Keratinocyte (primary cell): ENCODE results near the gene CPB1. TPM values are rescaled to one million over a fixed set of nuclear protein-coding genes. Genes with fewer than 3 reads are reported as not detected.

Experiments used
- DNase-seq: peaks from one replicate; pipeline ENCODE4 v3.0.0-alpha.2; 2011; ENCODE audit warnings: low read depth, missing footprints, low spot score
- FAIRE-seq: peaks from 2 replicates; lab custom pipeline; 2011; peaks lifted over from hg19 to GRCh38; lab: Jason Lieb, UNC
- H2AFZ ChIP-seq: 2 replicates; pipeline ENCODE4 v1.6.0; 2012; ENCODE audit warnings: low read length, control low read depth, inconsistent platforms; ENCODE audit not compliant: control insufficient read depth
- H3K27ac ChIP-seq: 2 replicates; pipeline ENCODE4 v1.5.1; 2011; ENCODE audit warnings: low read length; ENCODE audit not compliant: control insufficient read depth, insufficient read depth
- H3K27me3 ChIP-seq: 3 replicates; pipeline ENCODE4 v1.6.0; 2011; ENCODE audit warnings: low read length; ENCODE audit not compliant: control insufficient read depth, insufficient read depth; ENCODE audit errors: extremely low read depth
- H3K36me3 ChIP-seq, 2 experiments: 2 replicates in 1 of 2; 3 replicates in 1 of 2; pipeline ENCODE4 v1.5.1; 2011; ENCODE audit warnings: low read length in 2 of 2, mild to moderate bottlenecking in 1 of 2; ENCODE audit not compliant: control insufficient read depth in 2 of 2, insufficient read depth in 2 of 2; ENCODE audit errors: extremely low read depth in 1 of 2
- H3K4me1 ChIP-seq: 3 replicates; pipeline ENCODE4 v1.5.1; 2011; ENCODE audit warnings: low read length; ENCODE audit not compliant: control insufficient read depth, insufficient read depth; ENCODE audit errors: extremely low read depth
- H3K4me2 ChIP-seq: 3 replicates; pipeline ENCODE4 v1.6.0; 2011; ENCODE audit warnings: low read depth, low read length; ENCODE audit not compliant: control insufficient read depth, insufficient read depth; ENCODE audit errors: extremely low read depth
- H3K4me3 ChIP-seq, 3 experiments: fragments of 200-600 bp in 1 of 3; sonication (generic) in 1 of 3; 2 replicates in 2 of 3; 3 replicates in 1 of 3; pipeline ENCODE4 v1.5.1; 2011 to 2016; ENCODE audit warnings: low read length in 3 of 3, mild to moderate bottlenecking in 3 of 3, control low read depth in 2 of 3, inconsistent platforms in 1 of 3, low read depth in 1 of 3, mixed read lengths in 1 of 3, mixed run types in 1 of 3, moderate library complexity in 1 of 3; ENCODE audit not compliant: control insufficient read depth in 2 of 3, insufficient read depth in 2 of 3; ENCODE audit errors: extremely low read depth in 1 of 3
- H3K79me2 ChIP-seq: 2 replicates; pipeline ENCODE4 v1.6.0; 2012; ENCODE audit warnings: low read length; ENCODE audit not compliant: control insufficient read depth, insufficient read depth
- H3K9ac ChIP-seq: 3 replicates; pipeline ENCODE4 v1.6.0; 2011; ENCODE audit warnings: low read length; ENCODE audit not compliant: control insufficient read depth, insufficient read depth; ENCODE audit errors: extremely low read depth
- H3K9me1 ChIP-seq: 3 replicates; pipeline ENCODE4 v1.6.0; 2011; ENCODE audit warnings: low read length; ENCODE audit not compliant: control insufficient read depth, insufficient read depth; ENCODE audit errors: extremely low read depth
- H3K9me3 ChIP-seq: 2 replicates; pipeline ENCODE4 v1.5.1; 2012; ENCODE audit warnings: low read depth, low read length; ENCODE audit not compliant: control insufficient read depth
- H4K20me1 ChIP-seq: 3 replicates; pipeline ENCODE4 v1.6.0; 2011; ENCODE audit warnings: low read length; ENCODE audit not compliant: control insufficient read depth, insufficient read depth; ENCODE audit errors: extremely low read depth
- EZH2 ChIP-seq: IDR thresholded peaks from one replicate; pipeline ENCODE4 v1.6.1; 2012; ENCODE audit warnings: inconsistent platforms, mild to moderate bottlenecking, low read length, moderate library complexity
- dilution Hi-C: fragments of 300-500 bp; cut with MboI; formaldehyde crosslinking; loops from one replicate; pipeline ENCODE4 v1.7.0; 2020; ENCODE audit warnings: low sequenced_read_pairs; ENCODE audit not compliant: extremely low pct_ligation_motif_present
- polyA plus RNA-seq, 5 experiments: library from polyadenylated mRNA; depleted of rRNA in 3 of 5; stranded (reverse) in 3 of 5; stranded (forward) in 1 of 5; unstranded in 1 of 5; fragments of >200 nt; gene quantifications; 1 replicate in 1 of 5; 2 replicates in 3 of 5; 3 replicates in 1 of 5; pipeline versions ENCODE4 v1.2.1 to v1.2.3, GENCODE V29; 2011 to 2012; ENCODE audit warnings: missing spikeins in 2 of 5, low read depth in 1 of 5, low replicate concordance in 1 of 5
- TF ChIP-seq, protein P1 (sequence below), 3 experiments: IDR thresholded peaks in 1 of 3; conservative IDR thresholded peaks in 1 of 3; optimal IDR thresholded peaks in 1 of 3; 2 replicates in 2 of 3; 3 replicates in 1 of 3; pipeline versions ENCODE3 to v1.5.1; 2011; ENCODE audit warnings: low read length in 3 of 3, mild to moderate bottlenecking in 3 of 3, moderate library complexity in 2 of 3, control low read depth in 1 of 3, inconsistent platforms in 1 of 3; ENCODE audit not compliant: insufficient read depth in 2 of 3; ENCODE audit errors: extremely low read depth in 1 of 3

The CPB1 gene
- polyA plus RNA-seq, 1 donor (not counting 4 experiments of a cell fraction or from before 2014, with no cell fraction given), result not detected

DNA sequence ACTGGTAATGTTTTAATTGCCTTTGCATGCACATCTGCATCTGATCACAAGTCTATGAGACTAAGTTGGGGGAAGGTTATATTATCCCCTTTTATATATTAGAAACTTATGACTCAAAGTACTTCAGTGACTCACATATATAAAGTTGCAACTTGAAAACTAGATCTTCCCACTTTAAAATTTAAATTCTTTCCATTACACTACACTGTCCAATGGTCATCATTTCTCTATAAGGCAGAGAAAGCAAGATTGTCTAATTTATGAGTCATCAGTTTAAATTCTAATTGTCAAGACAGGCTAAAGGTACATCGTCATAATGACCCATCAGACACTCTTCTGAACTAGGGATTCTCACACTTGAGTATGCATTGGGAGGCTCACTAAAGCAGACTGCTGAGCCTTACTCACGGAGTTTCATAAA lies 75.4 kb downstream of the CPB1 start:
- no peak overlapping the region for H3K27ac ChIP-seq
- FAIRE-seq, result no peak
- TF ChIP-seq EZH2, result no peak
- TF ChIP-seq, protein P1, sequence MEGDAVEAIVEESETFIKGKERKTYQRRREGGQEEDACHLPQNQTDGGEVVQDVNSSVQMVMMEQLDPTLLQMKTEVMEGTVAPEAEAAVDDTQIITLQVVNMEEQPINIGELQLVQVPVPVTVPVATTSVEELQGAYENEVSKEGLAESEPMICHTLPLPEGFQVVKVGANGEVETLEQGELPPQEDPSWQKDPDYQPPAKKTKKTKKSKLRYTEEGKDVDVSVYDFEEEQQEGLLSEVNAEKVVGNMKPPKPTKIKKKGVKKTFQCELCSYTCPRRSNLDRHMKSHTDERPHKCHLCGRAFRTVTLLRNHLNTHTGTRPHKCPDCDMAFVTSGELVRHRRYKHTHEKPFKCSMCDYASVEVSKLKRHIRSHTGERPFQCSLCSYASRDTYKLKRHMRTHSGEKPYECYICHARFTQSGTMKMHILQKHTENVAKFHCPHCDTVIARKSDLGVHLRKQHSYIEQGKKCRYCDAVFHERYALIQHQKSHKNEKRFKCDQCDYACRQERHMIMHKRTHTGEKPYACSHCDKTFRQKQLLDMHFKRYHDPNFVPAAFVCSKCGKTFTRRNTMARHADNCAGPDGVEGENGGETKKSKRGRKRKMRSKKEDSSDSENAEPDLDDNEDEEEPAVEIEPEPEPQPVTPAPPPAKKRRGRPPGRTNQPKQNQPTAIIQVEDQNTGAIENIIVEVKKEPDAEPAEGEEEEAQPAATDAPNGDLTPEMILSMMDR (optimal IDR thresholded peaks at IDR 0.05 in 1 of 3, IDR thresholded peaks at IDR 0.05 in 1 of 3, conservative IDR thresholded peaks at IDR 0.05 in 1 of 3; ENCODE audit: extremely low read depth in 1 of 3, insufficient read depth in 2 of 3, low read length in 3 of 3), result no peak
- no peaks in the 10 kb centered on the region for H4K20me1 ChIP-seq
- DNase-seq, result no peak
- no peak overlapping the region for H3K4me3 ChIP-seq
- dilution Hi-C loops, result no loop called here
- no peak overlapping the region for H3K9ac ChIP-seq
- no peaks in the 10 kb centered on the region for H3K9me1 ChIP-seq
- H3K4me2 ChIP-seq, result no peak overlapping the region
- H3K27me3 ChIP-seq, result no peaks in the 10 kb centered on the region
- H3K36me3 ChIP-seq, result no peaks in the 10 kb centered on the region
- no peaks in the 10 kb centered on the region for H3K4me1 ChIP-seq
- no peak overlapping the region for H2AFZ ChIP-seq
- H3K9me3 ChIP-seq, result no peaks in the 10 kb centered on the region
- H3K79me2 ChIP-seq, result no peaks in the 10 kb centered on the region

DNA sequence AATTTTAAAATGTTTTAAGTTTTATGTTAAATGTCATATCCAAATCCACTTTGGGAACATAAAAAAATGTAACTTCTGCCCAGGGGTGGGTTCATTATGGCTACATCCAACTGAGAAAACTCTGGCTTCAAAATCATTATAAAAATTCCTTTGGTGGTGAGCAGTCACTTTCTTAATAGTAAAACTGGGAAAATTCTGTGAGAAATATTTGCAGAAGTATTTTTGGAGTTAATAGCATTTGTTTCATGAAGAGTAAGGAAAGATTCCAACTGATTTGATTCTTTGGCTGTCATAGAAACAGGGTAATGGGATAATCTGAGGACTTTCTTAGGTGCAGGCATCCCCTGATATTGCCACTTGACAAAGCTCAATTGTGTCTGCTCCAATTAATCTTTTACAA lies 76.3 kb downstream of the CPB1 start:
- no peaks in the 10 kb centered on the region for H3K79me2 ChIP-seq
- H3K9ac ChIP-seq, result no peak overlapping the region
- H3K4me1 ChIP-seq, result no peaks in the 10 kb centered on the region
- H3K9me1 ChIP-seq, result no peaks in the 10 kb centered on the region
- dilution Hi-C loops, result no loop called here
- H3K36me3 ChIP-seq, result no peaks in the 10 kb centered on the region
- H2AFZ ChIP-seq, result no peak overlapping the region
- H3K4me2 ChIP-seq, result no peak overlapping the region
- TF ChIP-seq, protein P1 (optimal IDR thresholded peaks at IDR 0.05 in 1 of 3, IDR thresholded peaks at IDR 0.05 in 1 of 3, conservative IDR thresholded peaks at IDR 0.05 in 1 of 3; ENCODE audit: extremely low read depth in 1 of 3, insufficient read depth in 2 of 3, low read length in 3 of 3), result no peak
- TF ChIP-seq EZH2, result no peak
- FAIRE-seq (no peak), DNase-seq (no peak)
- no peaks in the 10 kb centered on the region for H3K27me3 ChIP-seq
- H4K20me1 ChIP-seq, result no peaks in the 10 kb centered on the region
- H3K4me3 ChIP-seq, result no peak overlapping the region
- H3K27ac ChIP-seq, result no peak overlapping the region
- no peaks in the 10 kb centered on the region for H3K9me3 ChIP-seq
